ENCODE results near the gene ETNPPL.

- no peak for TF ChIP-seq CTCF (IDR thresholded peaks at IDR 0.05; ENCODE audit: low read length)
- no peak for TF ChIP-seq EZH2 (IDR thresholded peaks at IDR 0.05; ENCODE audit: borderline replicate concordance, low read length)
Observed at GRCh38 chr4:108717386-108717785, 45.5 kb downstream of the ETNPPL start.

Measured in OCI-LY1 (cell line).